IMR-90 (cell line): ENCODE data around the gene EMC1. TPM values are rescaled to one million over a fixed set of nuclear protein-coding genes. Genes with fewer than 3 reads are reported as not detected.

Experiments
- ATAC-seq: fragments of 200-7000 bp; cut with Tn5 transposase; 2 replicates; pipeline ENCODE4 v1.9.1; 2020; ENCODE audit warnings: low read depth, mild to moderate bottlenecking, moderate library complexity
- BruUV-seq: library from RNA; stranded (reverse); fragments of 400-500 nt; replicated peaks from 2 replicates; lab custom pipeline; 2021; lab: Mats Ljungman, UMichigan
- CTCF ChIA-PET: fragments of 300-600 bp; formaldehyde crosslinking; extraction: SDS; loops from one replicate; lab custom pipeline; 2021; ENCODE audit warnings: antibody characterized with exemption; lab: Yijun Ruan, JAX
- POLR2A ChIA-PET: fragments of 300-600 bp; sonication (Branson Sonifier 250); formaldehyde crosslinking; loops from one replicate; lab custom pipeline; 2022; ENCODE audit warnings: antibody characterized with exemption; ENCODE audit not compliant: unreplicated experiment; lab: Charles Lee
- DNase-seq: peaks from one replicate; pipeline ENCODE4 v3.0.0; 2013
- H2AFZ ChIP-seq: replicated peaks from 2 replicates; pipeline ENCODE3; 2013; ENCODE audit warnings: low read length, mild to moderate bottlenecking; ENCODE audit not compliant: poor library complexity
- H2AK5ac ChIP-seq: 2 replicates; pipeline ENCODE4 v1.6.1; 2013; ENCODE audit warnings: low read depth, low read length, inconsistent platforms
- H2AK9ac ChIP-seq: replicated peaks from 2 replicates; pipeline ENCODE3; 2013; ENCODE audit warnings: mild to moderate bottlenecking, low read depth, low read length, moderate library complexity; ENCODE audit not compliant: poor library complexity
- H2BK120ac ChIP-seq: 2 replicates; pipeline ENCODE4 v1.6.1; 2013; ENCODE audit warnings: low read depth, low read length, inconsistent platforms
- H2BK15ac ChIP-seq: 3 replicates; pipeline ENCODE4 v1.6.1; 2013; ENCODE audit warnings: low read depth, low read length, inconsistent platforms
- H2BK20ac ChIP-seq: 2 replicates; pipeline ENCODE4 v1.6.1; 2013; ENCODE audit warnings: low read depth, mild to moderate bottlenecking, inconsistent platforms, low read length, moderate library complexity
- H2BK5ac ChIP-seq: 2 replicates; pipeline ENCODE4 v1.6.1; 2013; ENCODE audit warnings: mild to moderate bottlenecking, low read depth, low read length, inconsistent platforms; ENCODE audit not compliant: poor library complexity, severe bottlenecking
- H3K14ac ChIP-seq: replicated peaks from 2 replicates; pipeline ENCODE4 v1.6.1; 2013; ENCODE audit warnings: low read depth, low read length, inconsistent platforms
- H3K18ac ChIP-seq: 2 replicates; pipeline ENCODE4 v1.6.1; 2013; ENCODE audit warnings: low read depth, low read length, control low read depth
- H3K23ac ChIP-seq: 2 replicates; pipeline ENCODE4 v1.6.1; 2013; ENCODE audit warnings: low read depth, low read length, inconsistent platforms
- H3K27ac ChIP-seq: 2 replicates; pipeline ENCODE4 v1.5.1; 2013; ENCODE audit warnings: mild to moderate bottlenecking, control low read depth, low read length; ENCODE audit not compliant: insufficient read depth
- H3K27me3 ChIP-seq: 2 replicates; pipeline ENCODE4 v1.6.1; 2013; ENCODE audit warnings: low read length; ENCODE audit not compliant: control insufficient read depth, insufficient read depth
- H3K36me3 ChIP-seq: 2 replicates; pipeline ENCODE4 v1.6.1; 2013; ENCODE audit warnings: low read length, mixed read lengths; ENCODE audit not compliant: control insufficient read depth, insufficient read depth
- H3K4ac ChIP-seq: 2 replicates; pipeline ENCODE4 v1.6.1; 2013; ENCODE audit warnings: low read depth, low read length, inconsistent platforms
- H3K4me1 ChIP-seq: 2 replicates; pipeline ENCODE4 v1.6.1; 2013; ENCODE audit warnings: low read length, mixed read lengths; ENCODE audit not compliant: control insufficient read depth, insufficient read depth
- H3K4me2 ChIP-seq: 2 replicates; pipeline ENCODE4 v1.6.1; 2013; ENCODE audit warnings: low read depth, mild to moderate bottlenecking, control low read depth, low read length, moderate library complexity
- H3K4me3 ChIP-seq: 2 replicates; pipeline ENCODE4 v1.5.1; 2013; ENCODE audit warnings: low read depth, mild to moderate bottlenecking, control low read depth, low read length, moderate library complexity; ENCODE audit not compliant: insufficient read depth
- H3K56ac ChIP-seq: 2 replicates; pipeline ENCODE4 v1.6.1; 2013; ENCODE audit warnings: low read length, inconsistent platforms; ENCODE audit not compliant: insufficient read depth; ENCODE audit errors: extremely low read depth
- H3K79me1 ChIP-seq, 2 experiments: 2 replicates each; pipeline ENCODE4 v1.6.1; 2013; ENCODE audit warnings: low read length in 2 of 2, inconsistent platforms in 1 of 2, low read depth in 1 of 2
- H3K9ac ChIP-seq: 2 replicates; pipeline ENCODE4 v1.6.1; 2013; ENCODE audit warnings: low read depth, low read length, control low read depth
- H3K9me1 ChIP-seq: 2 replicates; pipeline ENCODE4 v1.6.1; 2013; ENCODE audit warnings: low read length, inconsistent platforms; ENCODE audit not compliant: insufficient read depth
- H3K9me3 ChIP-seq: 2 replicates; pipeline ENCODE4 v1.6.1; 2013; ENCODE audit warnings: low read length; ENCODE audit not compliant: control insufficient read depth, insufficient read depth
- H4K20me1 ChIP-seq: 2 replicates; pipeline ENCODE4 v1.6.1; 2013; ENCODE audit warnings: low read length, inconsistent platforms; ENCODE audit not compliant: insufficient read depth
- H4K5ac ChIP-seq: 2 replicates; pipeline ENCODE4 v1.6.1; 2013; ENCODE audit warnings: mild to moderate bottlenecking, low read depth, low read length, control low read depth
- H4K8ac ChIP-seq, 2 experiments: 2 replicates each; pipeline ENCODE4 v1.6.1; 2013; ENCODE audit warnings: low read depth in 2 of 2, low read length in 2 of 2, control low read depth in 1 of 2, inconsistent platforms in 1 of 2
- H4K91ac ChIP-seq: 2 replicates; pipeline ENCODE4 v1.6.1; 2013; ENCODE audit warnings: low read depth, low read length, inconsistent platforms; ENCODE audit not compliant: insufficient read depth
- BHLHE40 ChIP-seq: fragments of 150-350 bp; IDR thresholded peaks from 2 replicates; pipeline ENCODE4 v1.6.1; 2016; ENCODE audit warnings: mild to moderate bottlenecking, low read depth, low read length
- CEBPB ChIP-seq: IDR thresholded peaks from 2 replicates; pipeline ENCODE4 v1.6.1; 2012; ENCODE audit warnings: low read depth, low read length, improper control_type of control experiment
- CHD1 ChIP-seq: IDR thresholded peaks from 2 replicates; pipeline ENCODE4 v1.6.1; 2012; ENCODE audit warnings: low read depth, low read length, improper control_type of control experiment
- FOS ChIP-seq: fragments of 150-350 bp; IDR thresholded peaks from 2 replicates; pipeline ENCODE4 v1.6.1; 2016; ENCODE audit warnings: low read depth, low read length
- MAFK ChIP-seq: IDR thresholded peaks from 2 replicates; pipeline ENCODE4 v1.6.1; 2012; ENCODE audit warnings: low read depth, low read length, improper control_type of control experiment
- MAZ ChIP-seq: IDR thresholded peaks from 2 replicates; pipeline ENCODE4 v1.6.1; 2012; ENCODE audit warnings: low read depth, mild to moderate bottlenecking, low read length, improper control_type of control experiment, moderate library complexity, borderline replicate concordance
- MXI1 ChIP-seq: IDR thresholded peaks from 2 replicates; pipeline ENCODE4 v1.6.1; 2012; ENCODE audit warnings: low read depth, mild to moderate bottlenecking, low read length, moderate library complexity, borderline replicate concordance
- NFE2L2 ChIP-seq: fragments of 150-350 bp; IDR thresholded peaks from 2 replicates; pipeline ENCODE4 v1.6.1; 2016; ENCODE audit warnings: low read depth, mild to moderate bottlenecking, low read length
- POLR2A ChIP-seq: IDR thresholded peaks from 2 replicates; pipeline ENCODE4 v1.6.1; 2012; ENCODE audit warnings: mild to moderate bottlenecking, low read depth, low read length
- RAD21 ChIP-seq: IDR thresholded peaks from 2 replicates; pipeline ENCODE4 v1.6.1; 2012; ENCODE audit warnings: low read length, improper control_type of control experiment
- RCOR1 ChIP-seq: IDR thresholded peaks from 2 replicates; pipeline ENCODE4 v1.6.1; 2012; ENCODE audit warnings: mild to moderate bottlenecking, low read length, improper control_type of control experiment; ENCODE audit not compliant: insufficient replicate concordance
- RFX5 ChIP-seq: IDR thresholded peaks from 2 replicates; pipeline ENCODE4 v1.8.0; 2012; ENCODE audit warnings: low read depth, mild to moderate bottlenecking, low read length, moderate library complexity
- SMC3 ChIP-seq: fragments of 150-350 bp; IDR thresholded peaks from 2 replicates; pipeline ENCODE4 v1.6.1; 2016; ENCODE audit warnings: low read depth, mild to moderate bottlenecking, antibody characterized with exemption, low read length, moderate library complexity
- WGBS, 2 experiments: methylation state at CpG; one replicate each; pipeline versions ENCODE4 v1.1.5 to v1.1.7; 2013; ENCODE audit warnings: missing lambda C conversion rate in 2 of 2; ENCODE audit not compliant: insufficient read length in 1 of 2; ENCODE audit errors: extremely low coverage in 2 of 2; 5-methylcytosine and 5-hydroxymethylcytosine counted together
- dilution Hi-C: fragments of 300-500 bp; cut with HindIII; formaldehyde crosslinking; loops from one replicate; pipeline ENCODE4 v1.14.3; 2018; ENCODE audit warnings: low sequenced_read_pairs; ENCODE audit not compliant: unreplicated experiment
- in situ Hi-C: fragments of 300-500 bp; cut with MboI; formaldehyde crosslinking; loops from 3 replicates; pipeline ENCODE4 v1.14.3; 2019; ENCODE audit warnings: low sequenced_read_pairs, inconsistent platforms, mixed read lengths
- intact Hi-C: fragments of 100-400 bp; cut with micrococcal nuclease; formaldehyde crosslinking; loops from 2 replicates; pipeline ENCODE4 v1.10.0; 2022
- polyA plus RNA-seq, 3 experiments: library from polyadenylated mRNA; depleted of rRNA; stranded (reverse); fragments of >200 nt; gene quantifications; 2 replicates each; pipeline ENCODE4 v1.2.3, GENCODE V29; 2012; ENCODE audit warnings: low replicate concordance in 1 of 3
- total RNA-seq: library from RNA; depleted of rRNA; stranded (reverse); fragments of >200 nt; gene quantifications from 2 replicates; pipeline ENCODE4 v1.2.3, GENCODE V29; 2012
- TF ChIP-seq, protein P1 (sequence below): fragments of 150-350 bp; IDR thresholded peaks from 2 replicates; pipeline ENCODE4 v1.6.1; 2017; ENCODE audit warnings: mild to moderate bottlenecking, antibody characterized with exemption, low read length, low read depth
- TF ChIP-seq, protein P2 (sequence below): fragments of 150-350 bp; IDR thresholded peaks from 2 replicates; pipeline ENCODE4 v1.6.1; 2016; ENCODE audit warnings: low read depth, mild to moderate bottlenecking, low read length, moderate library complexity, borderline replicate concordance
- TF ChIP-seq, protein P3 (sequence below): conservative IDR thresholded peaks from 2 replicates; pipeline ENCODE4 v1.5.1; 2012; ENCODE audit warnings: mild to moderate bottlenecking, low read depth, low read length, improper control_type of control experiment

The EMC1 gene
- total and polyA plus RNA-seq, 2 of the 4 experiments (the other 2 are of a cell fraction) = 65.4 to 114 TPM

DNA sequence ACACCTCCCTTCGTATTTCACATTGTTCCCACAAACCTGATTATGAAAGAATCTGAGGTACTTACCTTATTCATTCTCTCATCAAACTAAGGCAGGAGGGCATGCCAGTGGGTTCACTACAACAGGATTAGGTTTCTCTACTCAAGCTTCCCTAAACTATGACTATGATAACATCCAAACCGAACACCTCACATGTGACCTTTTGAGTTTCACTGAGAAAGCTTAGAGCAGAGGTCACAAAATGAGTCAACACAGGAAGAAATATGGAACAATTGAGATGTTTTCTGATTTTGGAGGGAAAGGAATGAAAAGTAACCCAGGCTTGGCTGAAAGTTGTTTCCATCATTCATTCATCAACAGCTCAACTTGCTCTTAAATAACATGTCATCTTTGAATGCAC lies 65.3 kb downstream of the EMC1 start:
- peaks cover 31% of the 10 kb centered on the region for H4K20me1 ChIP-seq
- no peak overlapping the region for H2BK15ac ChIP-seq
- no peak overlapping the region for H2AFZ ChIP-seq
- intact Hi-C loops (loop anchor here (10.0 kb wide), 1 partner anchor 51 kb away; no protein-coding TSS in a partner anchor), in situ Hi-C loops (no loop called here), dilution Hi-C loops (no loop called here)
- POLR2A ChIA-PET = no interaction called here
- no peak overlapping the region for H3K23ac ChIP-seq
- H3K27me3 ChIP-seq = no peaks in the 10 kb centered on the region
- no peak overlapping the region for H3K4ac ChIP-seq
- no peak overlapping the region for H2AK9ac ChIP-seq
- CTCF ChIA-PET = no interaction called here
- no CpG with 5 or more reads among the region's 2 CpGs for WGBS, 2 experiments
- no peak overlapping the region for H3K4me2 ChIP-seq
- peaks cover 64% of the 10 kb centered on the region for H3K36me3 ChIP-seq
- no TSS peak for BruUV-seq
- no peak overlapping the region for H3K18ac ChIP-seq
- H4K5ac ChIP-seq = no peak overlapping the region
- H2BK20ac ChIP-seq = no peak overlapping the region
- H3K79me1 ChIP-seq = peaks cover 46 to 54% of the 10 kb centered on the region in 2 experiments
- H3K14ac ChIP-seq = no peak overlapping the region
- H2BK120ac ChIP-seq = no peak overlapping the region
- DNase-seq (no peak), ATAC-seq (no peak)
- H4K91ac ChIP-seq = no peak overlapping the region
- no peaks in the 10 kb centered on the region for H3K9me3 ChIP-seq
- no peak overlapping the region for H2AK5ac ChIP-seq
- peaks cover 3% of the 10 kb centered on the region for H3K4me1 ChIP-seq
- no peak overlapping the region for H2BK5ac ChIP-seq
- H4K8ac ChIP-seq = no peak overlapping the region
- no peak overlapping the region for H3K4me3 ChIP-seq
- no peak overlapping the region for H3K9ac ChIP-seq
- no peak overlapping the region for H3K27ac ChIP-seq
- H3K9me1 ChIP-seq = no peaks in the 10 kb centered on the region; the same call in 1 of the 2 replicates
- no peak for TF ChIP-seq RFX5
- no peak for TF ChIP-seq CHD1
- TF ChIP-seq, protein P1, sequence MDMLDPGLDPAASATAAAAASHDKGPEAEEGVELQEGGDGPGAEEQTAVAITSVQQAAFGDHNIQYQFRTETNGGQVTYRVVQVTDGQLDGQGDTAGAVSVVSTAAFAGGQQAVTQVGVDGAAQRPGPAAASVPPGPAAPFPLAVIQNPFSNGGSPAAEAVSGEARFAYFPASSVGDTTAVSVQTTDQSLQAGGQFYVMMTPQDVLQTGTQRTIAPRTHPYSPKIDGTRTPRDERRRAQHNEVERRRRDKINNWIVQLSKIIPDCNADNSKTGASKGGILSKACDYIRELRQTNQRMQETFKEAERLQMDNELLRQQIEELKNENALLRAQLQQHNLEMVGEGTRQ = no peak
- TF ChIP-seq SMC3 = no peak
- TF ChIP-seq, protein P2, sequence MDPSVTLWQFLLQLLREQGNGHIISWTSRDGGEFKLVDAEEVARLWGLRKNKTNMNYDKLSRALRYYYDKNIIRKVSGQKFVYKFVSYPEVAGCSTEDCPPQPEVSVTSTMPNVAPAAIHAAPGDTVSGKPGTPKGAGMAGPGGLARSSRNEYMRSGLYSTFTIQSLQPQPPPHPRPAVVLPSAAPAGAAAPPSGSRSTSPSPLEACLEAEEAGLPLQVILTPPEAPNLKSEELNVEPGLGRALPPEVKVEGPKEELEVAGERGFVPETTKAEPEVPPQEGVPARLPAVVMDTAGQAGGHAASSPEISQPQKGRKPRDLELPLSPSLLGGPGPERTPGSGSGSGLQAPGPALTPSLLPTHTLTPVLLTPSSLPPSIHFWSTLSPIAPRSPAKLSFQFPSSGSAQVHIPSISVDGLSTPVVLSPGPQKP = no peak
- TF ChIP-seq CEBPB = no peak
- TF ChIP-seq, protein P3, sequence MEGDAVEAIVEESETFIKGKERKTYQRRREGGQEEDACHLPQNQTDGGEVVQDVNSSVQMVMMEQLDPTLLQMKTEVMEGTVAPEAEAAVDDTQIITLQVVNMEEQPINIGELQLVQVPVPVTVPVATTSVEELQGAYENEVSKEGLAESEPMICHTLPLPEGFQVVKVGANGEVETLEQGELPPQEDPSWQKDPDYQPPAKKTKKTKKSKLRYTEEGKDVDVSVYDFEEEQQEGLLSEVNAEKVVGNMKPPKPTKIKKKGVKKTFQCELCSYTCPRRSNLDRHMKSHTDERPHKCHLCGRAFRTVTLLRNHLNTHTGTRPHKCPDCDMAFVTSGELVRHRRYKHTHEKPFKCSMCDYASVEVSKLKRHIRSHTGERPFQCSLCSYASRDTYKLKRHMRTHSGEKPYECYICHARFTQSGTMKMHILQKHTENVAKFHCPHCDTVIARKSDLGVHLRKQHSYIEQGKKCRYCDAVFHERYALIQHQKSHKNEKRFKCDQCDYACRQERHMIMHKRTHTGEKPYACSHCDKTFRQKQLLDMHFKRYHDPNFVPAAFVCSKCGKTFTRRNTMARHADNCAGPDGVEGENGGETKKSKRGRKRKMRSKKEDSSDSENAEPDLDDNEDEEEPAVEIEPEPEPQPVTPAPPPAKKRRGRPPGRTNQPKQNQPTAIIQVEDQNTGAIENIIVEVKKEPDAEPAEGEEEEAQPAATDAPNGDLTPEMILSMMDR = no peak
- TF ChIP-seq POLR2A = no peak
- no peak for TF ChIP-seq MXI1
- TF ChIP-seq NFE2L2 = no peak
- no peak for TF ChIP-seq BHLHE40
- TF ChIP-seq FOS = no peak
- no peak for TF ChIP-seq RAD21
- TF ChIP-seq MAZ = no peak
- TF ChIP-seq RCOR1 = no peak
- TF ChIP-seq MAFK = no peak
- no peak overlapping the region for H3K56ac ChIP-seq
